Inflammatory macrophage treated with lipopolysaccharide for 1 hour (primary cell): ENCODE results near the gene ALDH2.
A peak's percentile ranks its signal among the peaks of the same experiment; 100 is the strongest.
"Not testable (repeated sequence)": the region's sequence is repeated elsewhere in the genome, so short reads cannot be mapped to it uniquely, and the experiment has no call there.

Experiments used
- DNase-seq, 2 donors: peaks; one replicate each; pipeline ENCODE4 v3.0.0-alpha.2; 2020 to 2022

ALDH2 gene

GRCh38 chr12:111828338-111828979 lies 61.7 kb downstream of the ALDH2 start:
- DNase-seq = no peak

GRCh38 chr12:111829635-111830034 lies 62.9 kb downstream of the ALDH2 start:
- not testable (repeated sequence) for DNase-seq

GRCh38 chr12:111834740-111835386 lies 68.1 kb downstream of the ALDH2 start:
- DNase-seq = peak; percentile 51 to 83

GRCh38 chr12:111835531-111836181 lies 68.9 kb downstream of the ALDH2 start:
- not testable (repeated sequence) for DNase-seq

- DNase-seq = no peak
Observed at GRCh38 chr12:111838353-111838752, 71.6 kb downstream of the ALDH2 start.

- no peak for DNase-seq
Observed at GRCh38 chr12:111840807-111841206, 74.1 kb downstream of the ALDH2 start.

GRCh38 chr12:111841236-111841749 lies 74.6 kb downstream of the ALDH2 start:
- DNase-seq = no peak

GRCh38 chr12:111841750-111842555 lies 75.2 kb downstream of the ALDH2 start, which contains the start of gene MAPKAPK5:
MAPKAPK5 (plus strand) TSS chr12:111842228; CDS start chr12:111842734, 506 bp downstream.
- DNase-seq = peak; percentile 96 to 98

- peak; percentile 15 to 55 for DNase-seq
Observed at GRCh38 chr12:111842556-111843396, 76.0 kb downstream of the ALDH2 start.

GRCh38 chr12:111846016-111846415 lies 79.3 kb downstream of the ALDH2 start:
- no peak for DNase-seq

GRCh38 chr12:111850526-111850925 lies 83.8 kb downstream of the ALDH2 start:
- DNase-seq = no peak

GRCh38 chr12:111858186-111858585 lies 91.5 kb downstream of the ALDH2 start:
- DNase-seq = no peak

- no peak for DNase-seq
Observed at GRCh38 chr12:111858778-111859177, 92.0 kb downstream of the ALDH2 start.

- DNase-seq = peak; percentile 47 to 79
Observed at GRCh38 chr12:111864913-111865312, 98.2 kb downstream of the ALDH2 start.
